Measurements from ENCODE around the gene TRPV2. TPM values are rescaled to one million over a fixed set of nuclear protein-coding genes. Genes with fewer than 3 reads are reported as not detected.
"Not testable (repeated sequence)": the region's sequence is repeated elsewhere in the genome, so short reads cannot be mapped to it uniquely, and the experiment has no call there.

The TRPV2 gene, protein sequence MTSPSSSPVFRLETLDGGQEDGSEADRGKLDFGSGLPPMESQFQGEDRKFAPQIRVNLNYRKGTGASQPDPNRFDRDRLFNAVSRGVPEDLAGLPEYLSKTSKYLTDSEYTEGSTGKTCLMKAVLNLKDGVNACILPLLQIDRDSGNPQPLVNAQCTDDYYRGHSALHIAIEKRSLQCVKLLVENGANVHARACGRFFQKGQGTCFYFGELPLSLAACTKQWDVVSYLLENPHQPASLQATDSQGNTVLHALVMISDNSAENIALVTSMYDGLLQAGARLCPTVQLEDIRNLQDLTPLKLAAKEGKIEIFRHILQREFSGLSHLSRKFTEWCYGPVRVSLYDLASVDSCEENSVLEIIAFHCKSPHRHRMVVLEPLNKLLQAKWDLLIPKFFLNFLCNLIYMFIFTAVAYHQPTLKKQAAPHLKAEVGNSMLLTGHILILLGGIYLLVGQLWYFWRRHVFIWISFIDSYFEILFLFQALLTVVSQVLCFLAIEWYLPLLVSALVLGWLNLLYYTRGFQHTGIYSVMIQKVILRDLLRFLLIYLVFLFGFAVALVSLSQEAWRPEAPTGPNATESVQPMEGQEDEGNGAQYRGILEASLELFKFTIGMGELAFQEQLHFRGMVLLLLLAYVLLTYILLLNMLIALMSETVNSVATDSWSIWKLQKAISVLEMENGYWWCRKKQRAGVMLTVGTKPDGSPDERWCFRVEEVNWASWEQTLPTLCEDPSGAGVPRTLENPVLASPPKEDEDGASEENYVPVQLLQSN
- 1 to 10 TPM in 10 of 12 donors, not detected in 2; 3.1 to 8.1 (median 4.5) TPM for polyA plus RNA-seq (ENCODE audit: insufficient read length in 12 of 12)
- long read RNA-seq, donor 1: 0 reads
- long read RNA-seq, donor 2, partial matches to known transcripts: 0 of 2 reads
- long read RNA-seq, donor 2, other reads (novel, unspliced or antisense): 0 of 2 reads
- long read RNA-seq, donor 3, partial matches to known transcripts: 0 of 1 reads
- long read RNA-seq, donor 3, other reads (novel, unspliced or antisense): 0 of 1 reads
- long read RNA-seq, donor 4: 0 reads
- long read RNA-seq, donor 5, partial matches to known transcripts: 0 of 1 reads
- long read RNA-seq, donor 5, other reads (novel, unspliced or antisense): 0 of 1 reads
- long read RNA-seq, donor 6: 0 reads
- long read RNA-seq, donor 7: 0 reads
- long read RNA-seq, donor 8, partial matches to known transcripts: 0 of 1 reads
- long read RNA-seq, donor 8, other reads (novel, unspliced or antisense): 0 of 1 reads
- long read RNA-seq, donor 9: 0 reads
- long read RNA-seq, donor 10: 0 reads
- long read RNA-seq, donor 11: 0 reads

DNA sequence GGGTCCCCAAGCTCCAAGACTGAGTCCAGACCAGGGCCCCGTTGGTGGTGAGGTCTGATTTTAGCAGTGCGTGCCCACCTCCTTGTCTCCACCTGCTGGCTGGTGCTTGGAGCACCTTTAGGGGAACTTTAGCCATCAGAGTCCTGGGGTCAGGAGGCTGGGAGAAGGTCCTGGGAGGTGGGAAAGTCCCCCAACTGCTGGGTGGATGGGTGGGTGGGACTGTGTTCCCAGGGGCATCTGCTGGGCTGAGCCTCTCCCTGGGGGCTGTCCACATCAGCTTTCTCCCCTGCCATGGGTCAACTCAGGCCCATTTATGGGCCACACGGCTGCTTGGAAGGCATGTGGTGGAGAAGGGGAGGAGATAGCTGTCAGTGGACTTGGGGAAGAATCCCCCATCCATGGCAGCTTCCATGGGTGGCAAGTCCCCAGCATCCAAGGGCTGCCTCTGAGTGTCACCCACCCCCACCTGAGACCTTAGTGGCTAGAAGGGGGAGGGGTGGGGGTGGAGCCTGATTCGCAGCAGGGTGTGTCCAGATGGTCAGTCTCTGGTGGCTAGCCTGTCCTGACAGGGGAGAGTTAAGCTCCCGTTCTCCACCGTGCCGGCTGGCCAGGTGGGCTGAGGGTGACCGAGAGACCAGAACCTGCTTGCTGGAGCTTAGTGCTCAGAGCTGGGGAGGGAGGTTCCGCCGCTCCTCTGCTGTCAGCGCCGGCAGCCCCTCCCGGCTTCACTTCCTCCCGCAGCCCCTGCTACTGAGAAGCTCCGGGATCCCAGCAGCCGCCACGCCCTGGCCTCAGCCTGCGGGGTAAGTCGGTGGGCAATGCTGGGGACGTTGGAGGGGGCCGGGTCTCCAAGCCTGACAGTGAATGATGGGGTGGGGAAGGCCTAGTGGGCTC lies at the start of gene TRPV2:
Gene TRPV2 (plus strand): TSS at position 541 of the 894 bp plus-strand sequence. CDS start 2,098 bp downstream, outside the sequence.
- no peak for DNase-seq

DNA sequence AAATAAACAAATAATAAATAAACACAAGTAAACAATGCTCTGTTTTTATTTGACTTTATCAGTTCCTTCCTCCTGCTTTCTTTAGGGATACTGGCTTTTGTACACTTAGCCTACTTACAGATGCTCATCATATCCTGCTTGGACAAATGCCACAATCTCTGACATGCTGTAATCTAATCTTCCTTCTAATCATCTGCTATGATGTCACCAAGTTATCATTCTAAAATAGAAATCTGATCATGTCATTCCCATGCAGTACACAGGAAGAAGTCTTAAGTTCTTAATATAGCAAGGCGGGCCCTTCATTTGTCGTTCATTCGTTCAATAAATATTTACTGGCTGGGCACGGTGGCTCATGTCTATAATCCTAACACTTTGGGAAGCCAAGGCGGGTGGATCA lies 43.6 kb upstream of the TRPV2 start:
- DNase-seq: no peak

DNA sequence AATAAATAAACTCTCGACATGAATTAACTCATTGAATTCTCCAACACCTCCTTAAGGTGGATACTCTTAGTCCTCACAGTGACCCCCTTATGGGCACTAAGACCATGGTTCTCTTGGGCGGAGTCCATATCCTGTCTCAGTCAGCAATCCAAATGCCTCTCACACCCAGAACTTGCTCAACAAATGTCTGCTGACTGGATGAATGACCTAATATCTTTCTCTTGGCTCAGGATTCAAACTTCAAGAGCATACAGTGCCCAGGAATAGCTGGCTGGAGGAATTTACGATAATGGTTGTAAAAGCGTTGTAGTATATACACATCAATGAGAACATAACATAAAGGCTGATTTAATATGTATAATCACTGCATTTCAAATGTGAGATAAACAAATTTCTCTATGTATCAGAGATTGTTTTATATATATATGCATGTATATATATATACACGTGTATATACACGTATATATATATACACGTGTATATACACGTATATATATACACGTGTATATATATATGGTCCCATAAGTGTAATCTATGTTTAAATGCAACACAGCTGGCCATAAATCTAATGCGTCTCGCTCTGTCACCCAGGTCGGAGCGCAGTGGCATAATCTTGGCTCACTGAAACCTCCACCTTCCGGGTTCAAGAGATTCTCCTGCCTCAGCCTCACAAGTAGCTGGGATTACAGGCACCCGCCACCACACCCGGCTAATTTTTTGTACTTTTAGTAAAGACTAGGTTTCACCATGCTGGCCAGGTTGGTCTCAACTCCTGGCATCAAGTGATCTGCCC lies 41.0 kb upstream of the TRPV2 start:
- no peak for DNase-seq

DNA sequence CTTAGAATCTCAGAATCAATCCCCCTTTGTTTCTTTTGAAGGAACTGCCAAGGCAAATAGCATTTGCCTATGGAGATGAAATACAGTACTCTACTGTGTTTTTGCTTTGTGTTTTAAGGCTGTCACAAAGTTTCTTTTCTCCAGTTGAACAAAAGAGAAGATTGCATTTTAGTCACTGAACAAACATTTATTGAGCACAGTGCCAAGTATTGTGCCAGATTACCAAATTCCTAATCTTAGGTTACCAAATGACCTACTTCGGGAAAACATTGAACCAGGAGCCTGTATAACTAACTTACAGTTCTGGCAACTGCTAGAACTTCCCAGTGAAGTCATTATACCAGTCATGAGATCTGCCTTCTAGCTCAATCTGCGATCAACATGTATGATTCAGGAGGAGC lies 37.4 kb upstream of the TRPV2 start:
- no peak for DNase-seq

DNA sequence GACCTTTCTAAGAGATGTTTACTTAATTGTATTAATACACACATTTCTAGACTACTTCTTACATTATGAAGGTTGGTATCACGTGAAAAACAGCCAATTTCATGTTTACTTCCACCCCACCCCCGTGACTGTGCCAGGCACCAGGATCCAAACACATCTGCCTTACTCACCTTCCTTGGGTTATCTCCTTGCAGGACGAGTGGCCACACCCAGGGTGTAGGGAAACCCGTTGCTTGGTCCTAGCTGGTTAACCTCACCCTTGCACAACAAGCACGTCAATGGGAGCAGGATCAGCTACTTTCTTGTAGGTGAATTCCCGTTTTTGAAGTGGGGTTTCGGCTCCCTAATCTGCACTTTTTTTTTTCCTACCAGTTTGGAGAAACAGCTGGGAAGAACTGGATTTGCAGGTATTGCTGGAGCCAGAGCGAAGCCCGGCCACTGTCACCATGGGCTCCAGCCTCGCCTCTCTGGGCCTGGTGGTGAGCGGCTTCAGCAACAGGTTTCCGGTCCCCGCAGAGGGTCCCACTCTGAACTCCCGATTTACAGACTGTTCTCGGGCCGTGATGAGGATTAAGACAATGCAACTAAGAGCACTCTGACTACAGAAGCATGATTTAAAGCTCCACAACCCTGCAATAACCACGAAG lies 36.6 kb upstream of the TRPV2 start:
- no peak for DNase-seq

DNA sequence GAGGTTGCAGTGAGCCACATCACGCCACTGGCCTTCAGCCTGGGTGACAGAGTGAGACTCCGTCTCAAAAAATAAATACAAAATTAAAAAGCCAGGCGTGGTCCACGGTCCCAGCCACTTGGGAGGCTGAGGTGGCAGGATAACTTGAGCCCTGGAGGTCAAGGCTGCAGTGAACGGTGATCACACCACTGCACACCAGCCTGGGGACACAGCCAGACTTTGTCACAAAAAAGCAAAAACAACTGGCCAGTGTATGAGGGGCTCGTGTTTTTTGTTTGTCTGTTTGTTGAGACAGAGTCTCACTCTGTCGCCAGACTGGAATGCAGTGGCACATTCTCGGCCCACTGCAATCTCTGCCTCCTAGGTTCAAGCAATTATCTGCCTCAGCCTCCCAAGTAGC lies 35.7 kb upstream of the TRPV2 start:
- no peak for DNase-seq

DNA sequence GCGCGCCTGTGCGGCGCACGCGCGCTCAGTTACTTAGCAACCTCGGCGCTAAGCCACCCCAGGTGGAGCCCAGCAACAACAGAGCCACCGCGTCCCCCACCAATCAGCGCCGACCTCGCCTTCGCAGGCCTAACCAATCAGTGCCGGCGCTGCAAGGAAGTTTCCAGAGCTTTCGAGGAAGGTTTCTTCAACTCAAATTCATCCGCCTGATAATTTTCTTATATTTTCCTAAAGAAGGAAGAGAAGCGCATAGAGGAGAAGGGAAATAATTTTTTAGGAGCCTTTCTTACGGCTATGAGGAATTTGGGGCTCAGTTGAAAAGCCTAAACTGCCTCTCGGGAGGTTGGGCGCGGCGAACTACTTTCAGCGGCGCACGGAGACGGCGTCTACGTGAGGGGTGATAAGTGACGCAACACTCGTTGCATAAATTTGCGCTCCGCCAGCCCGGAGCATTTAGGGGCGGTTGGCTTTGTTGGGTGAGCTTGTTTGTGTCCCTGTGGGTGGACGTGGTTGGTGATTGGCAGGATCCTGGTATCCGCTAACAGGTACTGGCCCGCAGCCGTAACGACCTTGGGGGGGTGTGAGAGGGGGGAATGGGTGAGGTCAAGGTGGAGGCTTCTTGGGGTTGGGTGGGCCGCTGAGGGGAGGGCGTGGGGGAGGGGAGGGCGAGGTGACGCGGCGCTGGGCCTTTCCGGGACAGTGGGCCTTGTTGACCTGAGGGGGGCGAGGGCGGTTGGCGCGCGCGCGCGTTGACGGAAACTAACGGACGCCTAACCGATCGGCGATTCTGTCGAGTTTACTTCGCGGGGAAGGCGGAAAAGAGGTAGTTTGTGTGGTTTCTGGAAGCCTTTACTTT lies 34.5 kb upstream of the TRPV2 start, which contains the start of gene UBB:
Gene UBB (plus strand): TSS at position 452 of the 856 bp plus-strand sequence. CDS start 817 bp downstream, outside the sequence.
- DNase-seq: peak; percentile 97

DNA sequence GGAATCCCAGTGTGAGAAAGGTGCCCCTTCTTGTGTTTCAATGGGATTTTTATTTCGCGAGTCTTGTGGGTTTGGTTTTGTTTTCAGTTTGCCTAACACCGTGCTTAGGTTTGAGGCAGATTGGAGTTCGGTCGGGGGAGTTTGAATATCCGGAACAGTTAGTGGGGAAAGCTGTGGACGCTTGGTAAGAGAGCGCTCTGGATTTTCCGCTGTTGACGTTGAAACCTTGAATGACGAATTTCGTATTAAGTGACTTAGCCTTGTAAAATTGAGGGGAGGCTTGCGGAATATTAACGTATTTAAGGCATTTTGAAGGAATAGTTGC lies 33.9 kb upstream of the TRPV2 start:
- no peak for DNase-seq

DNA sequence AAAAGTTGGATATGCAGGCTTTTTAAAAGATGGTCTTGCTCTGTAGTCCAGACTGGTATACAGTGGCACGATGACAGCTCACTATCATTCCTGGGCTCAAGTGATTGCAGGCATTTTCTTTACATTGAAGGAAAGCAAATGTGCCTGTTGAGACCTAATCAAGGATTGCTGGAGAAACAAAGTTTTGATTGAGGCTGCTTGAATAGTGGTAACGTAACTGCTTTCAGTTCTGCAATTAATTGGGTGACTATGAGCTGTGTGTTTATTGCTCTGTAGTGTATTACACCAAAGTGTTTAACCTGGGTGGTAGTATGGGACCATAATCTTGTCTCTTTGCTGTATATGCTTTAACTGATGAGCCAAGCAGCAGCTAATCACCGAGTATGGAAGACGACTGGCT lies 32.2 kb upstream of the TRPV2 start:
- no peak for DNase-seq

DNA sequence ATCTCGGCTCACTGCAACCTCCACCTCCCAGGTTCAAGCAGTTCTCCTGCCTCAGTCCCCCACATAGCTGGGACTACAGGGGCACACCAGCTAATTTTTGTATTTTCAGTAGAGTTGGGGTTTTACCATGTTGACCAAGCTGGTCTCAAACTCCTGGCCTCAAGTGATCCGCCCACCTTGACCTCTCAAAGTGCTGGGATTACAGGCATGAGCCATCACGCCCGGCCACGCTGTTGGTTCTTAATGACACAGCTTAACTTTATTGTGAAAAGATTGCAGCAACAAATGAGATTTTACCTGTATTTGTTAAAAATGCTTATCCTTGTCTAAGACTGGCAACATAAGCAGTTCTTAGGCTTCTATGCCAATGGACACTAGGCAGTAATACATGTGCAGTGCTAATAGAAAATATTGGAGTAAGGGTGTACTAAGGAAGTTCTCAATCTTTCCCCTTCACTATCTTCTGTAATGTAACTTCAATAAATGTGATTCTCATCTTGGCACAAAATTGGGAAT lies 31.5 kb upstream of the TRPV2 start:
- DNase-seq: no peak

DNA sequence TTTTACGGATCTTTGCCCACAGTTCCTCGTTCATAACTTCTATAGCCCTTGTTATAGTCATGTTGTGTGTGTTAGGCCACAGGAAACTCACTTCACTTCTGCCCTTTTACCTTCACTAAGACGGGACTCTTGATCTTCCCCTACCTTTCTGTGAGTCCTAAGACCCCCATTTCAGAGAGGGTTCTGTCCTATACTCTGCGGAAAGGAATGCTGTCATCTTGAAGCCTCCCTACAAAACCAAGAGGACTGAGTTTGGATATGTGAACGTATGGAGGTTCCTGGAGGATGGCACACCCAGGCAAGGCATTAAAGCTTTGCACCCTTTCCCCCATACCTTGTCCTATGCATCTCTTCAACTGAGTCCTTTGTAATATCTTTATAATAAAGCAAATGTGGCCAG lies 30.8 kb upstream of the TRPV2 start:
- DNase-seq: no peak

DNA sequence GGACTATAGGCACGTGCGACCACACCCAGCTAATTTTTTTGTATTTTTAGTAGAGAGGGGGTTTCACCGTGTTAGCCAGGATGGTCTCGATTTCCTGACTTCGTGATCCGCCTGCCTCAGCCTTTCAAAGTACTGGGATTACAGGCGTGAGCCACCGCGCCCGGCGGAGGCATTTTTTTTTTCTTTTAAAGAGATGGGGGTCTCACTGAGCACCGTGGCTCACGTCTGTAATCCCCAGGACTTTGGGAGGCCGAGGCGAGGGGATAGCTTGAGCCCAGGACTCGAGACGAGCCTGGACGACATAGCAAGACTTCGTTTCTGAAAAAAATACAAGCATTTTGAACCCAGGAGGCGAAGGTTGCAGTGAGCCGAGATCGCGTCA lies 29.3 kb upstream of the TRPV2 start:
- not testable (repeated sequence) for DNase-seq

DNA sequence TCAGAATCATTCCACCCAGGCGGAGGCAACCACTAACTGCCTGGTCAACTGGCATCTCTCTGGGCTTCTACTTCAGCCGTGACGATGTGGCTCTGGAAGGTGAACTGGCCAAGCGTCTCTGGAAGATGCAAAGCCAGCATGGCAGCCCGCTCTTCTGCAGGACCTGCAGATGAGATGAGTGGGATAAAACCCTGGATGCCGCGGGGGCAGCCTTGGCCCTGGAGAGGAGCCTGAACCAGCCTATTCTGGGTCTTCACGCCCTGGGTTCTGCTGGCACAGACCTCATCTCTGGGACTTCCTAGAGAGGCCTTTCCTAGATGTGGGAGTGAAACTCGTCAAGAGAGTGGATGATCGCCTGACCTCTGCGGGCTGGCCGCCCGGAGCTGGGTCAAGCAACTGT lies 23.9 kb upstream of the TRPV2 start:
- no peak for DNase-seq

DNA sequence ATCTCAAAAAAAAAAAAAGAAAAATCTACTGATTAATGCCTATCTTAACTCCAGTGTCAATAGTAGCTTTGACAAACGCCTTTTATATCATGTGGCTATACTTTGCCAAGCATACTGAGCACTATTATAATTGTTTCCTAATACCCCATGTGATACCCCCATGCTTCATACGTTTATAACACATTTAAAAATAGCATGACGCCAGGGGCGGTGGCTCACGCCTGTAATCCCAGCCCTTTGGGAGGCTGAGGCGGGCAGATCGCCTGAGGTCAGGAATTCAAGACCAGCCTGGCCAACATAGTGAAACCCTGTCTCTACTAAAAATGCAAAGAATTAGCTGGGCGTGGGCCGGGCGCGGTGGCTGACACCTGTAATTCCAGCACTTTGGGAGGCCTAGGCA lies 22.9 kb upstream of the TRPV2 start:
- not testable (repeated sequence) for DNase-seq

DNA sequence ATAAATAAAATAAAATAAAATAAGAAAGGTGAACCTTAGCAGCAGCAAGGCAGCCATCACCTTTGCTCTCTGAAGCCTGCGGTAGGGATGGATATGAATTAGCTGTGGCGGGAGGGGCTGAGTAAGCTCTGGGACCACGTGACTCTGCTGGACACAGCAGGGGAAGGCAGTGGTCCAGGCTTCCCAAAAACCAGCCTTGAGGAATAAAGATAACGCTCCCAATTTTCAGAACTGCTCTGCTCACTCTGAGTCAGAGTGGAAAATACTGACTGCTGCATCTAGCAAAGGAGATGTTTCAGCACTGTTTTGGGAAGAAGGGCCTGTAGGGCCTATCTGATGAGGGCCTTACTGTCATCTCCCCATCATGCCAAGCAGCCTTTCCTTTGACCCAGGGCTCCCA lies 19.5 kb upstream of the TRPV2 start:
- DNase-seq: not testable (repeated sequence)

DNA sequence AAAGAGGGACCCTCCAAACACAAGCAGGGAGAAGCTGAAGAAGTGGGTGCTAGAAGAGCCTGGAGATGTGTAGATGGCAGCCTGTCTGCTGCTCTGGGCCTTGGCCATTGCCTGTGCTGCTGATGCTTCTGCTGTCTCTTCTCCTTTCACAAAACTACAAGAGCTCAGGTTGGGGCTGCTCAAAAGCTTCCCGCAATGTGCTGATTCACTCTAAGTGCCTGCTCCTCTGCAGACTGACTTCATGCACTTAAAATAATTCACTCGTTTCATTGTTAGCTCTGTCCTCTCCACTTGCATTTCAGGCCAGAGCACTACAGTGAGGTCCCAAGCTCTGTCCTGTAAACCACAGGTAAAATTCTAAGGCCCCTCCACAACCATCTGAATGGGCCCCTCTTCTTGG lies 18.7 kb upstream of the TRPV2 start:
- DNase-seq: not testable (repeated sequence)

DNA sequence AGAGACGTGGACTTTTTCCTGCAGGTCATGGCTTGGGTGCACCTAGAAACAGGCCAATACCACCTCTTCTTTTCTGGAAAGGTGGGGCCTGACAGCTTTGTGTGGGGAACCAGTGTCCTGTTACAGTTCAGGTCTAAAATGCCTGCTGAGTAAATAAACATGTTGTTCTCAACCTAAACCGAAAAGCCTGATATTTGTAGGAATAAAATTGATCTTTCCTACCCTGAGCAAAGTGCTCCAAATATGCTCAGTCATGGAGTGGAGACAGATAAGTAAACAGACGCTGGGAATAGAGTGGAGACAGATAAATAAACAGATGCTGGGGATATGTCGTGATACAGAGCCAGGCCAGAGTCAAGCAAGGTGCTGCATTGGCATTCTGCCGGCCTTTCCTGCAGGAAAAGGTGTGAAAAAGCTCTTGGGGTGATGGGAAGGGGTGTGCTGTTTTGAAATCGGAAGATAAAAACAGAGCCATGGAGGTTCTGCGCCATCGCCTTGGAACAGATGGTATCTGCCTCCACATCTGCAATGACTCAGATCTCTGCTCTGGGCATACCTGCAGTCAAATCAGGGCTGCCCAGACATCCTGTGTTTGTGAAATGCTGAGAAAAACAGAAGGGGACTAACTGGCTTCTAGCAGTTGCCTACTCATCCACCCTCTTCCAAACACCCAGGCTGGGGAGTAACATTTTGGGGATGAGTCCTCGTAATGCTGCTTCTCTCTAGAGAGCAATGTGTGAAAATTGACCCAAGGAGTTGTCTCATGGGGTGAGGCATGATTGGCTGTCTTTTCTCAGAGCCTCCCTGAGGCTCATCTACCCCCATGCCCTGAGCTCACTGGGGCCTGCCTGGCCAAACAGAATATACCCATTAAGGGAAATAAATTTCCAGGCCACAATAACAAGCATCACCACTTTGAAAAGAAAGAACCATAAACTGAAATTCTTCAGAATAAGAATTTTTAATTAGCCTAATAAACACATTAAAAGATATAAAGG lies 16.8 kb upstream of the TRPV2 start:
- DNase-seq: no peak
